HEK293T (cell line): ENCODE results near the gene BNIP5.

Source experiments
- ARNT ChIP-seq: fragments of 450-650 bp; IDR thresholded peaks from 2 replicates; pipeline ENCODE4 v1.6.1; 2017; ENCODE audit warnings: mild to moderate bottlenecking
- FOXK2 ChIP-seq: fragments of 450-650 bp; IDR thresholded peaks from 2 replicates; pipeline ENCODE4 v1.6.1; 2016; ENCODE audit warnings: mild to moderate bottlenecking
- SUZ12 ChIP-seq: fragments of 450-650 bp; IDR thresholded peaks from 2 replicates; pipeline ENCODE4 v1.6.1; 2016; ENCODE audit warnings: mild to moderate bottlenecking

- TF ChIP-seq SUZ12 (no peak), ARNT (no peak), FOXK2 (no peak)
These were observed 23.8 kb upstream of the BNIP5 start for GRCh38 chr6:36360241-36361054.
